H9 (cell line): ENCODE results near the gene ZNF280C. TPM values are rescaled to one million over a fixed set of nuclear protein-coding genes. Genes with fewer than 3 reads are reported as not detected.

ENCODE experiments used
- DNase-seq: peaks from one replicate; pipeline ENCODE4 v3.0.0-alpha.2; 2017
- H2AFZ ChIP-seq: one replicate; pipeline ENCODE4 v1.6.1; 2013; ENCODE audit warnings: mild to moderate bottlenecking, low read length, control low read depth, moderate library complexity
- H2AK5ac ChIP-seq: 2 replicates; pipeline ENCODE4 v1.6.1; 2013; ENCODE audit warnings: low read length, control low read depth, mixed read lengths; ENCODE audit not compliant: insufficient read length
- H2BK120ac ChIP-seq: one replicate; pipeline ENCODE4 v1.6.1; 2013; ENCODE audit warnings: low read depth, mild to moderate bottlenecking, low read length, control low read depth, inconsistent platforms; ENCODE audit not compliant: poor library complexity, severe bottlenecking
- H2BK12ac ChIP-seq: 2 replicates; pipeline ENCODE4 v1.6.1; 2013; ENCODE audit warnings: low read length, control low read depth, mixed read lengths, low read depth; ENCODE audit not compliant: insufficient read length
- H2BK15ac ChIP-seq: 2 replicates; pipeline ENCODE4 v1.6.1; 2013; ENCODE audit warnings: low read depth, low read length, control low read depth
- H2BK20ac ChIP-seq: one replicate; pipeline ENCODE4 v1.6.1; 2013; ENCODE audit warnings: low read depth, mild to moderate bottlenecking, low read length, control low read depth, inconsistent platforms; ENCODE audit not compliant: poor library complexity, severe bottlenecking
- H2BK5ac ChIP-seq: 2 replicates; pipeline ENCODE4 v1.6.1; 2013; ENCODE audit warnings: low read length, control low read depth, mixed read lengths; ENCODE audit not compliant: insufficient read length
- H3K14ac ChIP-seq: 2 replicates; pipeline ENCODE4 v1.6.1; 2013; ENCODE audit warnings: low read length, control low read depth; ENCODE audit not compliant: insufficient read depth
- H3K18ac ChIP-seq: 2 replicates; pipeline ENCODE4 v1.6.1; 2013; ENCODE audit warnings: low read depth, mild to moderate bottlenecking, mixed read lengths, low read length, control low read depth; ENCODE audit not compliant: insufficient read length
- H3K23ac ChIP-seq: 2 replicates; pipeline ENCODE4 v1.6.1; 2013; ENCODE audit warnings: low read length, control low read depth, mixed read lengths, low read depth; ENCODE audit not compliant: insufficient read length
- H3K23me2 ChIP-seq: 2 replicates; pipeline ENCODE4 v1.6.1; 2013; ENCODE audit warnings: low read depth, mild to moderate bottlenecking, mixed read lengths, low read length, control low read depth; ENCODE audit not compliant: insufficient read length, poor library complexity, severe bottlenecking
- H3K27ac ChIP-seq: 2 replicates; pipeline ENCODE4 v1.5.1; 2013; ENCODE audit warnings: low read length, control low read depth, mixed read lengths, low read depth; ENCODE audit not compliant: insufficient read length
- H3K27me3 ChIP-seq: 2 replicates; pipeline ENCODE4 v1.6.1; 2013; ENCODE audit warnings: low read length, control low read depth, inconsistent platforms; ENCODE audit not compliant: insufficient read depth
- H3K4ac ChIP-seq: 2 replicates; pipeline ENCODE4 v1.6.1; 2013; ENCODE audit warnings: low read depth, mild to moderate bottlenecking, control low read depth, inconsistent platforms, low read length, moderate library complexity
- H3K4me1 ChIP-seq: 2 replicates; pipeline ENCODE4 v1.6.1; 2013; ENCODE audit warnings: low read length, control low read depth, inconsistent platforms; ENCODE audit not compliant: insufficient read depth
- H3K4me2 ChIP-seq: 2 replicates; pipeline ENCODE4 v1.6.1; 2013; ENCODE audit warnings: low read length, control low read depth, mixed read lengths; ENCODE audit not compliant: insufficient read length, insufficient read depth
- H3K56ac ChIP-seq: 2 replicates; pipeline ENCODE4 v1.6.1; 2013; ENCODE audit warnings: low read depth, mild to moderate bottlenecking, mixed read lengths, low read length, control low read depth; ENCODE audit not compliant: insufficient read length
- H3K79me1 ChIP-seq: 2 replicates; pipeline ENCODE4 v1.6.1; 2013; ENCODE audit warnings: low read depth, mild to moderate bottlenecking, moderate library complexity, low read length, control low read depth, inconsistent platforms; ENCODE audit not compliant: insufficient read depth, poor library complexity, severe bottlenecking
- H3K79me2 ChIP-seq: 2 replicates; pipeline ENCODE4 v1.6.1; 2013; ENCODE audit warnings: low read length, control low read depth, inconsistent platforms; ENCODE audit not compliant: insufficient read depth
- H3K9ac ChIP-seq: 2 replicates; pipeline ENCODE4 v1.6.1; 2013; ENCODE audit warnings: low read length, control low read depth, mixed read lengths; ENCODE audit not compliant: insufficient read length; ENCODE audit errors: extremely low read depth
- H3K9me3 ChIP-seq: one replicate; pipeline ENCODE4 v1.6.1; 2013; ENCODE audit warnings: low read depth, low read length, inconsistent platforms; ENCODE audit not compliant: control insufficient read depth
- H3T11ph ChIP-seq: one replicate; pipeline ENCODE4 v1.6.1; 2013; ENCODE audit warnings: mild to moderate bottlenecking, low read length, control low read depth, inconsistent platforms
- H4K20me1 ChIP-seq: one replicate; pipeline ENCODE4 v1.6.1; 2013; ENCODE audit not compliant: control insufficient read depth, insufficient read length, insufficient read depth
- H4K5ac ChIP-seq: 2 replicates; pipeline ENCODE4 v1.6.1; 2013; ENCODE audit warnings: low read depth, mild to moderate bottlenecking, mixed read lengths, low read length, control low read depth; ENCODE audit not compliant: insufficient read length
- H4K8ac ChIP-seq: replicated peaks from 2 replicates; pipeline ENCODE4 v1.6.1; 2013; ENCODE audit warnings: low read length, control low read depth, mixed read lengths, low read depth; ENCODE audit not compliant: insufficient read length
- H4K91ac ChIP-seq: 2 replicates; pipeline ENCODE4 v1.6.1; 2013; ENCODE audit warnings: low read depth, mild to moderate bottlenecking, moderate library complexity, mixed read lengths, low read length, control low read depth; ENCODE audit not compliant: insufficient read length
- H3K27ac Mint-ChIP-seq, 3 experiments: 2 replicates in 2 of 3; 3 replicates in 1 of 3; pipeline ENCODE4 v1.8.0; 2020 to 2021; ENCODE audit warnings: mixed read lengths in 3 of 3, mild to moderate bottlenecking in 1 of 3, moderate library complexity in 1 of 3
- H3K27me3 Mint-ChIP-seq: 2 replicates; pipeline ENCODE4 v1.8.0; 2021; ENCODE audit warnings: low read depth, mild to moderate bottlenecking, moderate library complexity, mixed read lengths
- H3K36me3 Mint-ChIP-seq, 3 experiments: 2 replicates in 2 of 3; 3 replicates in 1 of 3; pipeline ENCODE4 v1.8.0; 2020 to 2021; ENCODE audit warnings: low read depth in 3 of 3, mixed read lengths in 3 of 3; ENCODE audit not compliant: insufficient read depth in 1 of 3
- H3K4me1 Mint-ChIP-seq, 2 experiments: 2 replicates each; pipeline ENCODE4 v1.8.0; 2020; ENCODE audit warnings: mixed read lengths in 2 of 2
- H3K4me3 Mint-ChIP-seq, 2 experiments: 2 replicates in 1 of 2; 3 replicates in 1 of 2; pipeline ENCODE4 v1.8.0; 2020 to 2021; ENCODE audit warnings: mild to moderate bottlenecking in 2 of 2, mixed read lengths in 2 of 2, moderate library complexity in 1 of 2
- H3K9me3 Mint-ChIP-seq, 2 experiments: 2 replicates in 1 of 2; 3 replicates in 1 of 2; pipeline ENCODE4 v1.8.0; 2020; ENCODE audit warnings: mild to moderate bottlenecking in 2 of 2, mixed read lengths in 2 of 2, moderate library complexity in 1 of 2
- CTCF ChIP-seq: fragments of 200-600 bp; sonication (generic); conservative IDR thresholded peaks from 3 replicates; pipeline ENCODE4 v1.8.0; 2021; ENCODE audit warnings: antibody characterized with exemption, mild to moderate bottlenecking
- WGBS: extraction: QIAGEN DNeasy Blood & Tissue Kit; methylation state at CpG from one replicate; pipeline ENCODE4 v1.1.7; 2013; ENCODE audit warnings: missing lambda C conversion rate, low lambda C conversion rate, mixed read lengths; ENCODE audit not compliant: insufficient read length; ENCODE audit errors: extremely low coverage; 5-methylcytosine and 5-hydroxymethylcytosine counted together
- total RNA-seq: library from RNA; stranded (reverse); gene quantifications from 2 replicates; pipeline ENCODE4 v1.2.1, GENCODE V29; 2021

The ZNF280C gene
- total RNA-seq, 1 experiment from 2014 or later: 6.6 TPM

- H2BK120ac ChIP-seq: no peak overlapping the region
- Mint-ChIP-seq H3K9me3 (peaks cover 0 to 24% of the 10 kb centered on the region in 2 experiments; a peak in 2 of 5 replicates), H3K36me3 (peaks cover 0 to 2% (median 0%) of the 10 kb centered on the region in 3 experiments; a peak in 1 of 7 replicates), H3K4me3 (no peak overlapping the region), H3K4me1 (no peaks in the 10 kb centered on the region), H3K27me3 (no peaks in the 10 kb centered on the region), H3K27ac (no peak overlapping the region)
- H3K9me3 ChIP-seq: no peaks in the 10 kb centered on the region
- H4K8ac ChIP-seq: no peak overlapping the region
- peak; percentile 36 for DNase-seq
- no peaks in the 10 kb centered on the region for H3K27me3 ChIP-seq
- H2BK5ac ChIP-seq: no peak overlapping the region
- no peak overlapping the region for H3K27ac ChIP-seq
- H3K56ac ChIP-seq: no peak overlapping the region
- H4K20me1 ChIP-seq: no peaks in the 10 kb centered on the region
- H3K23me2 ChIP-seq: no peaks in the 10 kb centered on the region
- H4K91ac ChIP-seq: no peak overlapping the region
- H3K4me2 ChIP-seq: no peak overlapping the region
- no peak overlapping the region for H3K23ac ChIP-seq
- H3K79me1 ChIP-seq: no peaks in the 10 kb centered on the region
- H4K5ac ChIP-seq: no peak overlapping the region
- H2AK5ac ChIP-seq: no peak overlapping the region
- H2AFZ ChIP-seq: no peak overlapping the region
- no peak overlapping the region for H3K4ac ChIP-seq
- H3K9ac ChIP-seq: no peak overlapping the region
- H3T11ph ChIP-seq: no peak overlapping the region
- no peak overlapping the region for H2BK15ac ChIP-seq
- H2BK20ac ChIP-seq: no peak overlapping the region
- no peak overlapping the region for H2BK12ac ChIP-seq
- no CpG with 5 or more reads among the region's 5 CpGs for WGBS
- peak; percentile 33; the same call in 2 of the 3 replicates for TF ChIP-seq CTCF
- H3K79me2 ChIP-seq: no peaks in the 10 kb centered on the region
- no peak overlapping the region for H3K14ac ChIP-seq
- H3K18ac ChIP-seq: no peak overlapping the region
- H3K4me1 ChIP-seq: no peaks in the 10 kb centered on the region
These were observed 36.1 kb upstream of the ZNF280C start for GRCh38 chrX:130304587-130305368.
